NCI-H2107 treated with DMSO at 0.1 percent for 48 hours (cell line): ENCODE results near the gene ABO.
"Not testable (repeated sequence)": the region's sequence is repeated elsewhere in the genome, so short reads cannot be mapped to it uniquely, and the experiment has no call there.

Experiments
- DNase-seq: peaks from one replicate; lab custom pipeline; 2025; ENCODE audit not compliant: unreplicated experiment; lab: John Stamatoyannopoulos, UW

The ABO gene

GRCh38 chr9:133264235-133264764 is 10.7 kb downstream of the ABO start:
- DNase-seq = no peak

- no peak for DNase-seq
Measured at GRCh38 chr9:133263557-133263956, 11.4 kb downstream of the ABO start.

GRCh38 chr9:133262226-133262625 is 12.8 kb downstream of the ABO start:
- DNase-seq = no peak

GRCh38 chr9:133261753-133262120 is 13.3 kb downstream of the ABO start:
- no peak for DNase-seq

GRCh38 chr9:133261103-133261752 is 13.8 kb downstream of the ABO start:
- no peak for DNase-seq

- no peak for DNase-seq
Measured at GRCh38 chr9:133260334-133261102, 14.5 kb downstream of the ABO start.

GRCh38 chr9:133258061-133259015 is 16.7 kb downstream of the ABO start:
- DNase-seq = no peak

- DNase-seq = no peak
Measured at GRCh38 chr9:133257465-133257956, 17.5 kb downstream of the ABO start.

- no peak for DNase-seq
Measured at GRCh38 chr9:133256686-133257091, 18.3 kb downstream of the ABO start.

GRCh38 chr9:133256136-133256461 is 18.9 kb downstream of the ABO start:
- no peak for DNase-seq

- DNase-seq = no peak
Measured at GRCh38 chr9:133255371-133256135, 19.4 kb downstream of the ABO start.

- DNase-seq = no peak
Measured at GRCh38 chr9:133254471-133254870, 20.5 kb downstream of the ABO start.

GRCh38 chr9:133253268-133253667 is 21.7 kb downstream of the ABO start:
- no peak for DNase-seq

GRCh38 chr9:133252301-133253020 is 22.5 kb downstream of the ABO start:
- no peak for DNase-seq

- no peak for DNase-seq
Measured at GRCh38 chr9:133251773-133252172, 23.2 kb downstream of the ABO start.

- DNase-seq = not testable (repeated sequence)
Measured at GRCh38 chr9:133251221-133251620, 23.8 kb downstream of the ABO start.

- DNase-seq = no peak
Measured at GRCh38 chr9:133250741-133251170, 24.2 kb downstream of the ABO start.

- no peak for DNase-seq
Measured at GRCh38 chr9:133249337-133249736, 25.7 kb downstream of the ABO start.

- no peak for DNase-seq
Measured at GRCh38 chr9:133248726-133249295, 26.2 kb downstream of the ABO start.
